GM19372 (cell line): ENCODE measurements around the gene DNAH5.

Experiments used
- ATAC-seq: cut with Tn5 transposase; IDR thresholded peaks from one replicate; pipeline ENCODE4 v1.9.1; 2021; ENCODE audit warnings: mild to moderate bottlenecking, low read depth, moderate library complexity; ENCODE audit not compliant: unreplicated experiment

DNAH5 gene

DNA sequence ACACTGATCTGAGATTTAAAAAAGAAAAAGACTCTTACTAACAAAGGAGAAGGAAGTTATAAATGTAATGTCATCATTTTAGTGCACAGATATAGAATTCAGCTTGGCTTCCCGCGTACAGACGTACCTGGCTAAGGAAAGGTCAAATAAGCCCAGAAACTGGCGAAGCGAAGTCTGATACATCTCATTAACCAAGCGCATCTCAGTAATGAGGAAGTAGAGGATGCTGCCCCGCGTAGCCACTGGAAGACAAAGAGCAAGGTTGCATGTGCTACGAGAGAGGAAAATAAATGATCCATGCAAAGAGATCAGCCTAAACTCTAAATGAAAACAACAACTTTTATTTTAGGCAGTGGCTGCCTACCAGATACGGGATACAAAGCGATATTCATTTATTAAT, 208.8 kb downstream of the DNAH5 start:
- ATAC-seq: no peak

DNA sequence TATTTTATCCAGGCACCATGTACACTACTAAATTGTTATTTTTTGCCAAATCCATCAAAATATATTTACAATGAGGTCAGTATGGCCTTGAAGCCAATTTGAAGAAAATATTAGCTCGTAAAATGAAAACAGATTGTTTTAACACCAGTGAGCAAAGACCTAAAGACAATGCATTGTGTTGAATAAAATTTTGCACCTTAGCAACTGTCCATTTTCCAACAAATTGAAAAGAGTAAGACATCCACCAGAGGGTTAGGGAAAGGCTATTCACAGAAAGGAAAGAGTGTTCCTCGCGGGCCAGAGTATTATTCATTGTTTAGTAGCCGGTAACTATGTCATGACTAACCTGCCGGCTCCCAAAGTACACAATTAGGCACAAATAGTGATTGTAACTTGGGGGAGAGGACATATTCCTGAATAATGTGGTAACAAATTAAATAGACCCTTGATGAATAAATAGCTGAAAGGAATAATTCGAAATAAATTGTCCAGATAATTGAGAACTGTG, 213.3 kb downstream of the DNAH5 start:
- ATAC-seq: no peak

GRCh38 chr5:13708906-13709305, 235.6 kb downstream of the DNAH5 start:
- no peak for ATAC-seq

DNA sequence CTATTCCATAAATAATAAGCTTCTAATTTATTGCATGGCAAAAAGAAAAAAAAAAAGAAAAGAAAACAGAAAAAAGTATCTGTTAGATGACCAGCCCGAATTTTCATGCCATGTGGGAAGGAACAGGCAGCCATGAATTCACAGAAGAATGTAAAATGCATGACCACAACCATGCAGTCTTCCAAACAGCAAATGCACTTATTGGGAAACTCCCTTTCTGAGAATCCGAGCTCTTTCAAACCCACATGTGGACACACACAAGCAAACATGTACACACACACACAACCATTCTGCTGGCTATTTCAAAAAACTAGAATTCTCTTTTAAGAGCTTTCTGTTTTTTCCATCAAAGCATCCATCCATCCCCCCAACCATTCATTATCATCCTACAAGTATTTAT, 236.1 kb downstream of the DNAH5 start:
- ATAC-seq: no peak

DNA sequence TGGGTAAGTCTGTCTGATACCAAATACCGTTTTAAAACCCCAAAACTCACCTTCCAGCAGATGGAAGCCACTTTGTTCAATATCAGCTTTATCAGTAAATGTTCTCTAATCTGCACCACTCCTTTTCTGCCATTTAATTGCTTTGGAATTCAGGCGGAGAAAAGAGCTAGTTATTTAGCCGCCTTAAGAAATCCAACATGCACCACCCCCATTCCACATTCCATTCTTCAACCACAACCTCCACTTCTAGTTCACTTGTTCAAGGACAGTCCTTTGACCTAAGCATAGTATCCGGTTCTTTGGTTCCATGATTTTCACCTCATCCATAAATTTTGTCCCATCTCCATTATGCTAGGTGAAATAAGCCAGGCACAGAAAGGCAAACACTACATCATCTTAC, 240.1 kb downstream of the DNAH5 start:
- no peak for ATAC-seq

DNA sequence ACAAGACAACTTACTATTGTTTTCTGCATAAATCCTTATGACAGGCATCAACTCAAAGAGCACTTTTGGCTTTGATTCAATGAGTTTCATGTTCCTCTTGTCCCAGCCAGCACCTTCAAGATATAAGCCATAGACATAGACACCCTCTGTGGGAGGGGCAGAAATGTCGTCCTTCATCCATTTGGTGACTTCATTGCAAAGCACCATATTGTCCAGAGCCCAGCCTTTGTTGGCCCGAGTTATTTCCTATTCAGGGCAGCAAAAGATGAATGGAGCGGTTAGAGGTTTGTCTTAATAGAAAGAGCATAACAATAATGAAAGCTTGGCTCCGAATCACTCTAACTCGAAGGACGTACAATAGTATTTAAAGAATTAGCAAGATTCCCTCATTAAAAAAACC, 243.9 kb downstream of the DNAH5 start:
- ATAC-seq: no peak

DNA sequence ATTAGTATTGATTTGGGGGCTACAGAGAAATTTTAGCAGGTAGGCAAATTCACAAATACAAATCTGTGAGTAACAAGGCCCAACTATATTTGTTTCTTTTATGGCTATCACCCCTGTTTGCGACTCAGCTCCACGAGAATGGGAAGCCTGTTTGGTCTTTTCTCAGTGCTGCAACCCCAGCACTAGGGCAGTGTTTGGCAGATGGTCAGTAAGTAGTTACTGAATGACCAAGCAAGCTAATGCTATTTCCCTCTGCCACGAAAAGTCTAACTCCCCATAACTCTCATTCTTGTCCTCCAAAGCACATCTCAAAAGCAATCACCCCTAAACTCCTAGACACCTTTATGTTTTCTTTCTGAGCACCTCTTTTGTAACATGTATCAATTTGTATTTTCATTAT, 245.6 kb downstream of the DNAH5 start:
- ATAC-seq: no peak

DNA sequence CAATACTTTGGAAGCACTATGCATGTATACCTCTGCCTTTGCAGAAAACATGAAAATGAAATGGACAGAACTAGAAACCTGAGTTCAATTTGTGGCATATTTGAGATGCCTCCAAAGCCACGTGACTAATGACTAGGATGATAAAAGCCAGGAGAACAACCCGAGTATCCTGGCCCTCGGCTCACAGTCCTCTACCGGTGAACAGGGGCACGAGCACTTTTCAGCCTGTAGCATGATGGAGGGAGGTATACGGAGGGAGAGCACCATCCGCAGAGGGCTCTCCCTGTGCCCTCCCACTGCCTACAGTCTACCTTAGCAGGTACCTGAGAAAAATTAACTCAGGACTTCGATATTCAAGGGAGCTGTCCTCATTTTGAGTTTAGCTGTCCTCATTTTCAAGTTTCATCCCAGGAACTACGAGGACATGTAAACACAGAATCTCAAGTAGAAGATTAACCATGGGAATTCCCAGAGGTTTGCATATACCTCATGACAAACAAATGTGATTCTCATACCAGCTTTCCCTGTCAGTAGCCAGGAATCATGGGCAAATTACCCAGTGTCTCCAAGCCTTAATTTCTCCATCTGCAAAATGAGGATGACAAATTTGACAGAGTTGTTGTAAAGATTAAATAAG, 249.3 kb downstream of the DNAH5 start:
- no peak for ATAC-seq

DNA sequence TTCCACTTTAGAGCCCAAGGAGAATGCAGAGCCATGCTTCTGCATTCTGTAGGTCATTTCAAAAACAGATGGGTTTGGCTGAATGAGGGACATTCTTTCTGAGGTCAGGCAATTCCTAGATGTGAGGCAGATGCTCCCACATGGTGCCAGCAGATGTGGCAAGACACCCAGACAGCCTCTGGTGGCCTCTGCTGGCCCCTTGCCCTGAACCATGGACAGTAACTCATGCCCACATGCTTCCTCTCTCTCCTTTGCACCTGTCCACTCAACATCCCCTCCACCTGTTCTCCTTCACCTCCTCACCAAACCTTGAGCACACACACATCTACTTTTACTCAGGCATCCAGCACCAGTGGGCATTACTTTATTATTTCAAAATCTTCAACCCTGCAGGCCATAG, 252.3 kb downstream of the DNAH5 start:
- no peak for ATAC-seq

DNA sequence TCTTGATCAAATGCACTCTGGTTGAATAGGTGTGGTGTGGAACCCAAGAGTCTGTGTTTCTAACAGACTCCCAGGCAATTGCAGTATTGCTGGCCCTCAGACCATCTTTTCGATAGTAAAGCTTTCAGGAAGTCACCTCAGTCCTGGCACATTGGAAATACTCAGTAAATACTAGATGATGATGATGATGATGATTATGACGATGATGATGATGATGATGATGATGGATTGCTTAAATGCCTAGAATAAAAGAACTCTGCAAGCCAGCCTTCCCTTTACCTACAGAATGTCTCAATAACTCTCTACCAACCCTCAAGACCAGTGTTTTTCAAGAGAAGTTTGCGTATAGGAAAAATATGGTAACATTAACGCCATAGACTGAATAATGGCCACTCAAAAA, 268.0 kb downstream of the DNAH5 start:
- no peak for ATAC-seq

DNA sequence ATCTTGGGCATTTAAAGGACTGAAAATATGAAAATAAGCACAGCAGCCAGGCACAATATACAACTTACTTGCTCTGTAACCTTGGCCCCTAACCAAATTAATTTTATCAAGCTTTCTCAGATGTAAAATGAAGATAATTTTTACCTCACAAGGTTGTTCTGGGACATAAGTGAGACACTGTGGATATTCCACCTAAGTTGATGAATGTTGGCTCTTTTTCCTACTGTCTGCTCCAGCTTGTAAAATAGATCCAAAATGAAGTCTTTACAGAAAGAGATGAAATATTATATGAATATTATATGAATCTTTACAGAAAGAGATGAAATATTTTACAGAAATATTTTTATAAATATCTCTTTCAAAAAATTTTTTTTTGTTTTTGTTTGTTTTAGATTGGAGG, 270.1 kb downstream of the DNAH5 start:
- no peak for ATAC-seq

DNA sequence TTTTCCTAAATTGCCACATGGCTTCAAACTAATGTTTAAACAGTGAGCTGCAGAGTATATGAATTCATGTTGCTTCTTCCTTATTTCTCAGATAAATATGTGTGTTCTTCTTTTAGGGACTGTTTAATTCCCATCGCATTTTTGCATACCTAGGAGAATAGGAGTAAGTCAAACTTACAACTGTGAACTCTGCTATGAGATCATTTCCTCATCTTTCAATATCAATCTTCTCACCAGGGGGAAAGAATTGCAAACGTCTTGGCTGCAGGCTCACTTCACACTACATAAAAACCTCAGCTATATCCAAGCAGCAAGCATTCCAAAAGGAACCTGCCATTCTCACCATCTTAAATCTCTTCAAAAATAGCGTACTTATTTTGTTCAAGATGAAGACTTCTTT, 271.0 kb downstream of the DNAH5 start:
- no peak for ATAC-seq

DNA sequence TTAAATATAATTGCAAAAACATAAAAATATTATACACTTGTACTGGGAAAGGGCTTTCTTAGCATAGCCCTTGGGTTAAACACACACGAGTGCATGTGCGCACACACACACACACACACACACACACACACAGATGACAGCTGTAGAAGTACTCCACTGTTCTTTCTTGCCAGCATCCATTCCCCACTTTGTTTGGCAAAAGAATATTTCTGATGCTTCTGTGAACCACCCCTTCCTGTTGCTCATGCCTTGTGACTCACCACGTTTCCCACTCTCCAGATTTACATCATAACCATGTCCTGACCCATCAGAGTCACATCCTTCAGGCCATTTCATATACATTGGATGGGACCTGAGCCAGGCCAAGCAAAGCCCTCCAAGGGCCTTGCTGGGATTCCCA, 280.1 kb downstream of the DNAH5 start:
- no peak for ATAC-seq

GRCh38 chr5:13662626-13663025, 281.9 kb downstream of the DNAH5 start:
- ATAC-seq: no peak

DNA sequence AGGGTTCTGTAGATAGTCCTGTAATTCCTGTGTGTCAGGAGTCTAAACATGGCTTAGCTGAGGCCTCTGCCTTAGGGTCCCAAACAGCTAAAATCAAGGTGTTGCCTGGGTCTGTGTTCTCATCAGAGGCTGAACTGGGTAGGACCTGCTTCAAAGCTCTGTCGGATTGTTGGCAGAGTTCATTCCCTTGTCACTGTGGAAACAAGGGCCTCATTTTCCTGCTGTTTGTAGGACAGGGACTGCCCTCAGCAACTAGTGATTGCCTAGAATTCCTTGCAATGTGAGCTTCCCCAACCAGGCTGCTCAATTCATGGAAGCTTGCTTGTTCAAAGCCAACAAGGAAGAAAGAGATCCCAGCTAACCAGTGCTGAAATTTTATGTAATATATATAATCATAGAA, 283.2 kb downstream of the DNAH5 start:
- no peak for ATAC-seq

- no peak for ATAC-seq
Observed at GRCh38 chr5:13660072-13660471, 284.4 kb downstream of the DNAH5 start.

GRCh38 chr5:13659391-13659790, 285.1 kb downstream of the DNAH5 start:
- ATAC-seq: no peak

DNA sequence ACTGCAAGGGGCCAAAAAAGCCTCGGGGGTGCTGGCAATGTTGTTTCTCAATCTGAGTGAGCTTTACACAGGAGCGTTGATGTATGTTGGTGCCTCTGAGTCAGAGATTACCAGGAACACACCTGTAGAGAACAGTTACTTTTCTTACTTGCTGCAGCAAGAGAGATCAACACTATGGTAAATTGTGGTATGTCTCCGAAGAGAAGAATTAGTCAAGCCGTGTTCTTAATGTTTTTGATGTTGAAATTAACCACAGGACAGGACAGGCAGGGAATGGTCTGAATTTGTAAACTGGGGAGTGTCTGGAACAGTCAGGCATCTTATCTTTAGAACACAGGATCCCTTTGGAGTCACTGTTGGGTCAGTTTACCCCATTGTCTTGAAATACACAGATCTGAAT, 285.7 kb downstream of the DNAH5 start:
- ATAC-seq: no peak

GRCh38 chr5:13658152-13658551, 286.3 kb downstream of the DNAH5 start:
- no peak for ATAC-seq

- no peak for ATAC-seq
Observed at GRCh38 chr5:13653709-13654108, 290.8 kb downstream of the DNAH5 start.

- no peak for ATAC-seq
Observed at GRCh38 chr5:13649656-13650055, 294.8 kb downstream of the DNAH5 start.

- no peak for ATAC-seq
Observed at GRCh38 chr5:13648822-13649221, 295.7 kb downstream of the DNAH5 start.

DNA sequence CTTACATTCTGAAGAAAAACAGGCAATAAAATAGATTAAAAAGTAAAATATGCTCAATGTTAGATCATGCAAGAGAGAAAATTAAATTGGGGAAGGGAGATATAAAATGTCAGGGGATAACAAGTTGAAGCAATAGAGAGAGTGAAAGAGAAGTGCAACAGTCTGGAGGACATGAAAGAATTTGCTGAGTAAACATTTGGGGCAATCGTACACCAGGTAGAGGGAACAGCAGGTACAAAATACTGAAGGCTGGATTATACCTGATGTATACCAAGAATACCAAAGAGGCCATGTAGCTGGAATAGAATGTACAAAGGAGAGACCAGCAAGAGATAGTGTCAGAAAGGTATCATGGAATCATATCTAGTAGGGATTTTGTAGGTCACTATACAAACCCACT, 300.8 kb downstream of the DNAH5 start:
- no peak for ATAC-seq
